ENCODE data around the gene RPH3AL. TPM values are rescaled to one million over a fixed set of nuclear protein-coding genes. Genes with fewer than 3 reads are reported as not detected.

The RPH3AL gene, protein sequence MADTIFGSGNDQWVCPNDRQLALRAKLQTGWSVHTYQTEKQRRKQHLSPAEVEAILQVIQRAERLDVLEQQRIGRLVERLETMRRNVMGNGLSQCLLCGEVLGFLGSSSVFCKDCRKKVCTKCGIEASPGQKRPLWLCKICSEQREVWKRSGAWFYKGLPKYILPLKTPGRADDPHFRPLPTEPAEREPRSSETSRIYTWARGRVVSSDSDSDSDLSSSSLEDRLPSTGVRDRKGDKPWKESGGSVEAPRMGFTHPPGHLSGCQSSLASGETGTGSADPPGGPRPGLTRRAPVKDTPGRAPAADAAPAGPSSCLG
- total RNA-seq (2021): 2.3 and 3.0 TPM in 2 replicates
- long read RNA-seq, partial matches to known transcripts: 2 of 9 reads
- long read RNA-seq, other reads (novel, unspliced or antisense): 7 of 9 reads

DNA sequence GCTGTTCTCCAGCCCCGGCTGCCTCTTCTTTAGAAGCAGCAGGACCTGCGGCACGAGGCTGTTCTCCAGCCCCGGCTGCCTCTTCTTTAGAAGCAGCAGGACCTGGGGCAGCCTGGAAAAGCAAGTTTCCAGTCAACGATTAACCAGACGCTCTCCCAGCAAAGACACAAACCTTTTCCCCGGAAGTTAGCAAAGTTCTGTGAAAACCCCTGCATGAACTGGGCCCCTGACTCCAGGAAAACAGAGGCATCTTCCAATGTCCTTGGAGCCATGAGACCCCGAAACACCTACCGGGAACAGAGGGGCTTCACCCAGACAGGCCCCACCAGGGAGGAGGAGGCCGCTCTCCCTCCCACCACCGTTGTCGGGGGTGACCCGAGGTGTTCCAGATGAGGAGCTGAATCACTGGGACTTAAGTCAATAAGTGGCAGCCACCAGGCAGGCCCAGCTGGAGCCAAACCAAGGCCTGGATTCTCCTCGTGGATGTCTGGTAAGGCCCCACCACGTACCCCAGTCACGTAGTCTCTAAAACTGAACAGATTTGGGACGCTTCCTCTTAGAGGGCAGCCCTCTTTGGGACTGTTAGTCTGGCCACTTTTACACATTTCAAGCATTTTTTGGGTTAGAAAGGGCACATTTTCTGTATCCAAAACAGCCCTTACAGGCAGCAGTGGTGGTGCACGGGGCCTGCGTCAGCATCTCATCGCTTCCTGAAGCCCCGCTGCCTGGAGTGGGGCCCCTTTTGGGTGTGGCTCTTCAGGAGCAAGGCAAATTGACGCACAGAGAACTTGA, at the start of gene RPH3AL:
Gene RPH3AL, minus strand, starts transcription at position 387 of the 792 bp plus-strand sequence. CDS start 25,264 bp downstream, outside the sequence.
- no peak within 1 kb of the TSS for H3K9ac ChIP-seq (ENCODE audit: extremely low read depth, insufficient read length, low read length)
- no CpG with 5 or more reads among the region's 22 CpGs for WGBS (ENCODE audit: extremely low coverage, insufficient read length, low lambda C conversion rate)

More for the DNA sequence above, at the start of gene RPH3AL:
- no peaks in the 10 kb centered on the region for H3K27me3 ChIP-seq (ENCODE audit: insufficient read depth, low read length)
- no peak within 1 kb of the TSS for H4K8ac ChIP-seq (replicated peaks; ENCODE audit: insufficient read length, low read depth, low read length)
- no peak within 1 kb of the TSS for H2BK15ac ChIP-seq (ENCODE audit: low read depth, low read length)
- H2BK12ac ChIP-seq (ENCODE audit: insufficient read length, low read depth, low read length): no peak within 1 kb of the TSS
- H4K91ac ChIP-seq (ENCODE audit: insufficient read length, low read depth, low read length): no peak within 1 kb of the TSS
- H4K20me1 ChIP-seq (ENCODE audit: control insufficient read depth, insufficient read depth, insufficient read length): no peaks in the 10 kb centered on the region
- Mint-ChIP-seq H3K27ac (peak within 1 kb of the TSS in 2 of 3 experiments; percentile 69 to 92; a peak in 4 of 7 replicates), H3K4me3 (peak within 1 kb of the TSS in 1 of 2 experiments; percentile 5; a peak in 2 of 5 replicates), H3K36me3 (ENCODE audit: insufficient read depth in 1 of 3, low read depth in 3 of 3) (peaks cover 6 to 15% (median 6%) of the 10 kb centered on the region in 3 experiments), H3K4me1 (peaks cover 23 to 30% of the 10 kb centered on the region in 2 experiments), H3K27me3 (ENCODE audit: low read depth) (no peaks in the 10 kb centered on the region; the same call in none of the 2 replicates), H3K9me3 (peaks cover 15% of the 10 kb centered on the region in 2 experiments)
- H2AK5ac ChIP-seq (ENCODE audit: insufficient read length, low read length): no peak within 1 kb of the TSS
- H3K56ac ChIP-seq (ENCODE audit: insufficient read length, low read depth, low read length): no peak within 1 kb of the TSS
- H3T11ph ChIP-seq (ENCODE audit: low read length): no peak within 1 kb of the TSS
- H2BK5ac ChIP-seq (ENCODE audit: insufficient read length, low read length): no peak within 1 kb of the TSS
- H2BK120ac ChIP-seq (ENCODE audit: low read depth, low read length, poor library complexity, severe bottlenecking): no peak within 1 kb of the TSS
- no peaks in the 10 kb centered on the region for H3K4me1 ChIP-seq (ENCODE audit: insufficient read depth, low read length)
- peak; percentile 54 for DNase-seq
- TF ChIP-seq, protein P1, sequence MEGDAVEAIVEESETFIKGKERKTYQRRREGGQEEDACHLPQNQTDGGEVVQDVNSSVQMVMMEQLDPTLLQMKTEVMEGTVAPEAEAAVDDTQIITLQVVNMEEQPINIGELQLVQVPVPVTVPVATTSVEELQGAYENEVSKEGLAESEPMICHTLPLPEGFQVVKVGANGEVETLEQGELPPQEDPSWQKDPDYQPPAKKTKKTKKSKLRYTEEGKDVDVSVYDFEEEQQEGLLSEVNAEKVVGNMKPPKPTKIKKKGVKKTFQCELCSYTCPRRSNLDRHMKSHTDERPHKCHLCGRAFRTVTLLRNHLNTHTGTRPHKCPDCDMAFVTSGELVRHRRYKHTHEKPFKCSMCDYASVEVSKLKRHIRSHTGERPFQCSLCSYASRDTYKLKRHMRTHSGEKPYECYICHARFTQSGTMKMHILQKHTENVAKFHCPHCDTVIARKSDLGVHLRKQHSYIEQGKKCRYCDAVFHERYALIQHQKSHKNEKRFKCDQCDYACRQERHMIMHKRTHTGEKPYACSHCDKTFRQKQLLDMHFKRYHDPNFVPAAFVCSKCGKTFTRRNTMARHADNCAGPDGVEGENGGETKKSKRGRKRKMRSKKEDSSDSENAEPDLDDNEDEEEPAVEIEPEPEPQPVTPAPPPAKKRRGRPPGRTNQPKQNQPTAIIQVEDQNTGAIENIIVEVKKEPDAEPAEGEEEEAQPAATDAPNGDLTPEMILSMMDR (conservative IDR thresholded peaks at IDR 0.05): no peak
- H3K9me3 ChIP-seq (ENCODE audit: control insufficient read depth, low read depth, low read length): no peaks in the 10 kb centered on the region
- no peak within 1 kb of the TSS for H3K27ac ChIP-seq (ENCODE audit: insufficient read length, low read depth, low read length)
- no peaks in the 10 kb centered on the region for H3K23me2 ChIP-seq (ENCODE audit: insufficient read length, low read depth, low read length, poor library complexity, severe bottlenecking)
- no peak within 1 kb of the TSS for H3K4me2 ChIP-seq (ENCODE audit: insufficient read depth, insufficient read length, low read length)
- no peaks in the 10 kb centered on the region for H3K79me1 ChIP-seq (ENCODE audit: insufficient read depth, low read depth, low read length, poor library complexity, severe bottlenecking)
- H3K18ac ChIP-seq (ENCODE audit: insufficient read length, low read depth, low read length): no peak within 1 kb of the TSS
- no peak within 1 kb of the TSS for H3K23ac ChIP-seq (ENCODE audit: insufficient read length, low read depth, low read length)
- no peak within 1 kb of the TSS for H2BK20ac ChIP-seq (ENCODE audit: low read depth, low read length, poor library complexity, severe bottlenecking)
- H3K79me2 ChIP-seq (ENCODE audit: insufficient read depth, low read length): no peaks in the 10 kb centered on the region
- H3K14ac ChIP-seq (ENCODE audit: insufficient read depth, low read length): no peak within 1 kb of the TSS; the same call in 1 of the 2 replicates
- no peak within 1 kb of the TSS for H4K5ac ChIP-seq (ENCODE audit: insufficient read length, low read depth, low read length)
- H2AFZ ChIP-seq (ENCODE audit: low read length): no peak within 1 kb of the TSS
- no peak within 1 kb of the TSS for H3K4ac ChIP-seq (ENCODE audit: low read depth, low read length)

All from H9 (cell line).